Measurements from ENCODE around the gene MYOM1.

- TF ChIP-seq CTCF (IDR thresholded peaks at IDR 0.05), result no peak
- no peak for TF ChIP-seq POLR2A (IDR thresholded peaks at IDR 0.05)
- TF ChIP-seq POLR2AphosphoS5 (IDR thresholded peaks at IDR 0.05), result no peak
Measured at GRCh38 chr18:3122851-3123250, 96.9 kb downstream of the MYOM1 start.
